GM23338 (cell line): ENCODE measurements around the gene MAFB.

Source experiments
- CTCF ChIP-seq, 2 experiments: fragments of 200-600 bp in 1 of 2; sonication (generic) in 1 of 2; conservative IDR thresholded peaks; 2 replicates each; pipeline versions ENCODE4 v1.5.1 to v1.6.1; 2016 to 2017; ENCODE audit warnings: antibody characterized with exemption in 2 of 2, low read depth in 2 of 2, mild to moderate bottlenecking in 2 of 2, moderate library complexity in 1 of 2
- EZH2 ChIP-seq: fragments of 200-600 bp; sonication (generic); IDR thresholded peaks from one replicate; pipeline ENCODE4 v1.8.0; 2017; ENCODE audit warnings: antibody characterized with exemption, mild to moderate bottlenecking, low read depth; ENCODE audit not compliant: unreplicated experiment
- EZH2phosphoT487 ChIP-seq: fragments of 200-600 bp; sonication (generic); IDR thresholded peaks from one replicate; pipeline ENCODE4 v1.8.1; 2018; ENCODE audit warnings: antibody characterized with exemption; ENCODE audit not compliant: unreplicated experiment
- JUNB ChIP-seq: IDR thresholded peaks from one replicate; pipeline ENCODE4 v1.6.1; 2016; ENCODE audit warnings: antibody characterized with exemption; ENCODE audit not compliant: unreplicated experiment
- REST ChIP-seq: IDR thresholded peaks from one replicate; pipeline ENCODE4 v1.6.1; 2018; ENCODE audit warnings: antibody characterized with exemption; ENCODE audit not compliant: unreplicated experiment
- STAT1 ChIP-seq: IDR thresholded peaks from one replicate; pipeline ENCODE4 v1.6.1; 2016; ENCODE audit warnings: antibody characterized with exemption; ENCODE audit not compliant: unreplicated experiment

GRCh38 chr20:40663304-40663790, 25.7 kb downstream of the MAFB start:
- TF ChIP-seq CTCF (conservative IDR thresholded peaks at IDR 0.05; ENCODE audit: low read depth in 2 of 2) (no peak), REST (no peak), EZH2phosphoT487 (no peak), STAT1 (no peak), EZH2 (no peak), JUNB (no peak)
